NAMALWA (cell line): ENCODE results near the gene TUBG1.
"Not testable (repeated sequence)": the region's sequence is repeated elsewhere in the genome, so short reads cannot be mapped to it uniquely, and the experiment has no call there.

ENCODE experiments used
- DNase-seq: peaks from one replicate; pipeline ENCODE4 v3.0.0-alpha.2; 2015; ENCODE audit warnings: low spot score

TUBG1 gene

DNA sequence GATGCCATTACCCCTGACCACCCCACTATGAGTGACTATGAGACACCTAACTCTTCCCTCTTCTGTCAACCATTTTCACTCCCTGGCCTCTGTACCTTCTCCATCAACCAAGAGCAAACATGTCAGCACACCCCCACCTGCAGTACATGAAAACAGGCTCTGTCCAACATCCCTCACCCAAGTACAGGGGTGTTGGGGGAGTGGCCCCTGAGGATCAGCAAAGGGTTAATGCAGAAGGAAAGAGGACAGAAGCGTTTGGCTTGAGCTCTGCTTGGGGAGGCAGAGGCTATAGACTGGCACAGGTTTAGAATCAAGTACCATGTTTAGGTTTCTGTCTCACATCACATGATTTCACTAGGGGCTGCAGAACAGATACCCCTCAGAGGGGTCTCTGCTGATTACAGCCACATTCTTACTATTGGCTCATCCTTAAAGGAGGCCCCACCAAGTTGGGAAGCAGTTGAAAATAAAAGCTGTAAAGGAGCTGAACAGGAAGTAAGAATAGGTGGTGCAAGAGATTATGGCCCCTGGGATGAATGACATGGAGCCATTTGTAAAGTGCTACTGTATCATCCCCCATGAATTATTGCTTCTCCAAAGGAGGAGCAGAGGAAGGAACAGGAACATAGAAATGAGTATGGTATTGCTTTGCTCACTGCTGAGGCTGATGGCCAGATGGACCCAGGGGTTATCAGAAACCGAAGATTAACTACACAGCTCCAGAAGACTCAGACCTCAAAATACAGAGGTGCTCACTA is 29.5 kb upstream of the TUBG1 start:
- no peak for DNase-seq

- no peak for DNase-seq
These were observed 27.7 kb upstream of the TUBG1 start for GRCh38 chr17:42581744-42582270.

- no peak for DNase-seq
These were observed 24.6 kb upstream of the TUBG1 start for GRCh38 chr17:42584880-42585279.

GRCh38 chr17:42585353-42585752 is 24.1 kb upstream of the TUBG1 start:
- DNase-seq: no peak

GRCh38 chr17:42586514-42587230 is 22.8 kb upstream of the TUBG1 start:
- DNase-seq: no peak

- no peak for DNase-seq
These were observed 18.6 kb upstream of the TUBG1 start for GRCh38 chr17:42590886-42591285.

- no peak for DNase-seq
These were observed 18.1 kb upstream of the TUBG1 start for GRCh38 chr17:42591411-42591810.

GRCh38 chr17:42596386-42596785 is 13.1 kb upstream of the TUBG1 start:
- no peak for DNase-seq

DNA sequence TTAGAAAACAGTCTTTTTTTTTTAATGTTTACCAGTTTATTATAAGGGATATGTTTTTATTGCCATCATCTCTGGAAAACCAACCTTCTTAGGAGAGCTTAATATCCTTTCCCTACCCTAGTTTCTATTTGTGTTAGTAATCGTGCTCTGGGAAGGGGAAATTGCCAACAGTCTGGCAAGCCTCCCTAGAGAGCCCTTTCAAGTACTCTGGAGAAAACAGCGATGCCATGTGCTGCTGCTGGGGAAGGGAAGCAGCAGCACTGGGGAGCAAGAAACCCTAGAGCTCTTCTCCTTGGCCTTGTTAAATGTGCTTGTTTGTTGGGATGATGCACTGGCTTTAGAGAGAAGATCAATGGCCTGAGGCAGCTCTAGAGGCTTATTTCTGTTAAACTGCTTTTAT is 10.6 kb upstream of the TUBG1 start:
- no peak for DNase-seq

GRCh38 chr17:42603318-42603717 is 6.2 kb upstream of the TUBG1 start:
- peak; percentile 12 for DNase-seq

- DNase-seq: no peak
These were observed 1.7 kb upstream of the TUBG1 start for GRCh38 chr17:42607769-42608168.

DNA sequence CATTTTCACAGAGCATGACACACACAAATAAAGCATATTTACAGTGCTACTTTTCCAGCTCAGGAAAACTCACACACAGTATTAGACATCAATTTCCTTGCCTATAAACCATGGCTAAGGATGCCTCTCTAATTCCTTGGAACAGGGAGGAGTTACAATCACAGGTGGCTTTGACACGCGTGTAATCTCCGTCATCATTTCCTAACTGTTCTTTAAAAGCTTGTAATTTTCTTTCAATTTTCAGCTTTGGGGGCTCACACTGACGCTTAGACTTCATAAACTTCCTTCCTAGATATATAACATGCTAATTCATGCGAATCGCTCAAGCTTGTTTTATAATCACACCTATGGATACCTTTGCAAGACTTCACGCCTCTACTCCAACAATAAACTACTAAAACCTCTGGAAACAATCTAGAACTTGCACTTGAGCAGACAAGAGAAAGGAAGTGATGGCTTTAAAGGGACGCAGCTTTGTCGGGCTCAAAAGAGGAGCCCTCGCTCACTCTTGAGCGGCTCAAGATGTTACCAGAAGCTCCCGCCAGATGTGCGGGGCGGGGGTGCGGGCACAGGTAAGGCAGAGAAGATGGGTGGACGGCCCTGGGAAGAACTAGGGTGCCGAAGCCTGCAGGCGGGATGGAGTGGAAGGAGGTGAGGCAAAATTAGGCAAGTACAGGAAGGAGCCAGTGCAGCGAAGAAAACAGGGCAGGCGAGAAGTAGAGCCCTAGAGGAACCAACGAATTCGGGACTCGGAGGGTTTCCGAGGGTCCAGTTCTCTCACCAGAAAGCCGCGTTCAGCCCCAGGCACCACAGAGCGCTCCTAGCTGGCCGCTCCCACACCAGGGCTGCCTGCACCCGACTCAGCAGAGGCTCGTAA is 940 bp upstream of the TUBG1 start:
- peak; percentile 52 for DNase-seq

DNA sequence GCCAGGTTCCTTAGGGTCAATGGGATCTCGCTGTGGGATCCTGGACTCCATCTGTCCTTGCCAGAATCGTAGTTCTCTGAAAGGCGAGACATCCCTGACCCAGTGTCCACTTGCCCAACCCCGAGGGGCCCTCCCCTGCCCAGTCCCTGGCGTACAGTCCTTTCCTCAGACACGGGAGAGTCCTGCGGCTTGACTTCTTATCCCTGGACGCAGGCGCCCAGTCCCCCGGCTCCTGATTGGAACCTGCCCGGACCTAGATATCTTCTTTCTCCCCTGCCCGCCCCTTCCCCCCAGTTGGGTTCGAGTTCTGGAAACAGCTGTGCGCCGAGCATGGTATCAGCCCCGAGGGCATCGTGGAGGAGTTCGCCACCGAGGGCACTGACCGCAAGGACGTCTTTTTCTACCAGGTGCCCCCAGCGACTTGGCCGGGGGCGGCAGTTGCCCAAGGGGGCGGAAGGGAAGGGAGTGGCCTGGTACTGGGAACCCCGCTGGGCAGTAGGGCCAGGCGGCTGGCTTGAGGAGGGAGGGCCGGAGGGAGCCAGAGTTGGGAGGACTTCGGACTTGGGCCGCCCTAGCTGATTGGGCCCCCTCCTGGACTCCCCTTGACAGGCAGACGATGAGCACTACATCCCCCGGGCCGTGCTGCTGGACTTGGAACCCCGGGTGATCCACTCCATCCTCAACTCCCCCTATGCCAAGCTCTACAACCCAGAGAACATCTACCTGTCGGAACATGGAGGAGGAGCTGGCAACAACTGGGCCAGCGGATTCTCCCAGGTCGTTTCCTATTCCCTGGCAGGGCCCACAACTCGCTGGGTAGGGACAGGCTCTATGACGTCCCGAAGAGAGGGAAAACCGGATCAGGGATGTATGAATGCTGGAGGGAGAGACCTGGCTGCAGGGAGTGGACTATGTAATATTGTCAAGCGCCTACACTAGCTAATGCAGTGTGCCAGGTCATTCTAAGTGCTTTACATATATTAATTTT is 625 bp downstream of the TUBG1 start:
- peak; percentile 21 for DNase-seq

DNA sequence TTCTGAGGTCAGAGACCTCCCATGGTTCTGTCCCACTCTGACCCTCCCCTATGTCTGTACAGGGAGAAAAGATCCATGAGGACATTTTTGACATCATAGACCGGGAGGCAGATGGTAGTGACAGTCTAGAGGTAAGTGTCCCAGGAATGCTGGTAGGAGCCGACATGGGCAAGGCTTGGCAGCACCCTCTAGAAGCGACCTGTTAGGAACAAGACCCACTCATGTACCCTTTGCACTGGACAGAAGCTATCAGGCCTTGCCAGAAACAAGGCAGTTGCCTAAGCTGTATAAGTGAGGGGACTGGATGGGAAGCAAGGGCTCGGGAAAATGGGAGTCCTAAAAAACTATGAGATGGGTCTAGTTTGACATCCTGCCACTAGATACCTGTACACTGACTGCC is 2.5 kb downstream of the TUBG1 start:
- no peak for DNase-seq

DNA sequence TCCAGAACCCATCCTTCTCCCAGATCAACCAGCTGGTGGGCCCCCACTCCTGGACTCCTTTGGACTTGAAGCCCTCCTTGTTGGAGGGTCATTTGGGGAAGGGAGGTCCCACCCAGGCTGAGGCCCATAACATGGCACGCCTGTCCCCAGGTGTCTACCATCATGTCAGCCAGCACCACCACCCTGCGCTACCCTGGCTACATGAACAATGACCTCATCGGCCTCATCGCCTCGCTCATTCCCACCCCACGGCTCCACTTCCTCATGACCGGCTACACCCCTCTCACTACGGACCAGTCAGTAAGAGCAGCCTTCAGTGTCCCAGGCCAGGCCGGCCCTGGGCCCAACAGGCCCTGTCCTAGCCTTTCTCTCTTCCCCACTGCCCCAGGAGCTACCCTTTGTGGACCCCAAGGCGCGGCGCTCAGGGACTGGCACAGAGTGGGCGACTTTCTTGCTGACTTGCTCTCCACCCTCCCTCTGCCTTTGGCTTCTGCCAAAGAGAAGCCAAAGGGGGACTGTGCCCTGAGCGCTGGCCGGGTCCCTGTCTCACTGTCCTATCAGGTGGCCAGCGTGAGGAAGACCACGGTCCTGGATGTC is 4.3 kb downstream of the TUBG1 start:
- no peak for DNase-seq

DNA sequence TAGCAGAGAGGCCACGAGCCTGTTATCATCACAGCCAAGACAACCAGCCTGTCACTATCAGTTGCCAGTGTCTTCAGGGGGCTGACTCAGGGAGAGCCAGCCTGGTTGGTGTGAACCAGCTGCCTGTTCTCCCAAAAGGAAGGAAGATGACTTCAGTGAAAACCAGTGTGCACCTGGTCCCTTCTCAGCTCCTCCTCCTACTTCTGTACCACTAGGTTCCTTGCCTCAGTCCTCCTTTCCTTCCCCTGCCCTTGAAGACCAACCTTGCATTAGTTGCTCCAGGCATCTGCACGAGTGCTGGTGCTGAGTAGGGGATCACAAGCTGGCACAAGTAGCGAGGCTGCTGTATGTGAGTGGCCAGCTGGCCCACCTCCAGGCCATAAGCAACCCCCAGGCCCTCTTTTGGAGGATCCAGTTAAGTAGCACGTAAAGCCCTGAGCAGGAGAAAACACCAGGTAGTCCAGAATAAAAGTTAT is 8.5 kb downstream of the TUBG1 start:
- DNase-seq: peak; percentile 43

GRCh38 chr17:42618442-42619150 is 9.1 kb downstream of the TUBG1 start:
- peak; percentile 62 for DNase-seq

DNA sequence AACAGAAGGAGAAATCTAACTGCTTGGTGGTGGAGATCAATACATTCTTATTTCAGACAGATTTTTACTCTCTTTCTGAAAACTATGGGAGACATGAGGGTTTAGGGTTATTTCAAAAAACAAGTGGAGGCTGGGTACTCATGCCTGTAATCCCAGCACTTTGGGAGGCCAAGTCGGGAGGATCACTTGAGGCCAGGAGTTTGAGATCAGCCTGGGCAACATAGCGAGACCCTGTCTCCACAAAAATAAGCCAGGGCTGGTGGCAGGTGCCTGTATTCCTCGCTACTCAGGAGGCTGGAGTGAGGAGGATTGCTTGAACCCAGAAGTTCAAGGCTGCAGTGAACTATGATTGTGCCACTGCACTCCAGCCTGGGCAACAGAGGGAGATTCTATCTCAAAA is 12.5 kb downstream of the TUBG1 start:
- DNase-seq: not testable (repeated sequence)

- no peak for DNase-seq
These were observed 13.8 kb downstream of the TUBG1 start for GRCh38 chr17:42623271-42623670.
